NCI-H1048 (cell line): ENCODE measurements around the gene EIF4E1B.

ENCODE experiments used
- DNase-seq: peaks from one replicate; lab custom pipeline; 2025; lab: John Stamatoyannopoulos, UW

The EIF4E1B gene

GRCh38 chr5:176692326-176692725 is 61.9 kb downstream of the EIF4E1B start:
- no peak for DNase-seq

- no peak for DNase-seq
Measured at GRCh38 chr5:176692839-176693476, 62.5 kb downstream of the EIF4E1B start.

- no peak for DNase-seq
Measured at GRCh38 chr5:176693477-176693851, 63.0 kb downstream of the EIF4E1B start.

- DNase-seq, result no peak
Measured at GRCh38 chr5:176694146-176694545, 63.7 kb downstream of the EIF4E1B start.

GRCh38 chr5:176694631-176695030 is 64.2 kb downstream of the EIF4E1B start:
- DNase-seq, result no peak

- DNase-seq, result no peak
Measured at GRCh38 chr5:176695073-176695472, 64.6 kb downstream of the EIF4E1B start.
